Measurements from ENCODE around the gene GFI1. TPM values are rescaled to one million over a fixed set of nuclear protein-coding genes. Genes with fewer than 3 reads are reported as not detected.
A peak's percentile ranks its signal among the peaks of the same experiment; 100 is the strongest.
"Not testable (repeated sequence)": the region's sequence is repeated elsewhere in the genome, so short reads cannot be mapped to it uniquely, and the experiment has no call there.

GFI1 gene
- total and polyA plus RNA-seq, 8 donors: 0.32 to 2.0 (median 0.65) TPM

DNA sequence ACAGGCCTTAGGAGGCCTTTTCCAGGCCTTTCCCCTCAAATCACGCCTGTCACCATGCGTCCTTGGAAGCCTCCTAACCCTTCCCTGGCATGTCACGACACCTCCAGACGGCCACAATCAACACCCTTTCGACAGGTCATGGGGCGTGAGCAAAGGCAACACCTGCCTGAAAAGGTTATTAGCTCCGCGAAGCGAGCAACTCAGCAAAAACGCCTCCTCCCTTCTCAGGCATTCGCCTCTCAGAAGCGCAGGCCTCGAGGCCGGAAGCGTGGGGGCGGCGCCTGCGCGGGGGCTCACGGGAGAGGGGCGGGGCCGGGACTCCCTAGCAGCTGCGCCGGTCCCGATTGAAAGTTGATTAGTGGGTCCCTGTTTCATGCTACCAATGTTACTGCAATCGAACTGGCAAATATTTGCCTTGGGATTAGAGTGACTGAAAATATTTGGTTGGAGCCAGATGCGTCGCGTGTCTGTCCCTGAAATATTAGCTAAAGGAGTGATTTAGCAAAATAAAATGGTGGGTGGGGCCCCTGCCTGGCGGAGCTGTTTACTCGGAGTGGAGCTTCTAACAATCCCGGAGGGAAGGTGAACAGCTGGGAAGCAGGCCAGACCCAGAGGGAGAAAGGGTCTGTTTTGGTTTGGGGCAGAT is 44.9 kb downstream of the GFI1 start:
- Histone ChIP-seq H3K4me3 (no peak overlapping the region), H3K27ac (no peak overlapping the region), H3K9me3 (peaks cover 0 to under 1% of the 10 kb centered on the region in 2 donors), H3K4me1 (no peaks in the 10 kb centered on the region), H3K36me3 (no peaks in the 10 kb centered on the region), H3K27me3 (no peaks in the 10 kb centered on the region)
- intact Hi-C loops (cut with DNase I): no loop called here
- ATAC-seq (peak; percentile 17), DNase-seq (no peak)
- TF ChIP-seq, protein P1, sequence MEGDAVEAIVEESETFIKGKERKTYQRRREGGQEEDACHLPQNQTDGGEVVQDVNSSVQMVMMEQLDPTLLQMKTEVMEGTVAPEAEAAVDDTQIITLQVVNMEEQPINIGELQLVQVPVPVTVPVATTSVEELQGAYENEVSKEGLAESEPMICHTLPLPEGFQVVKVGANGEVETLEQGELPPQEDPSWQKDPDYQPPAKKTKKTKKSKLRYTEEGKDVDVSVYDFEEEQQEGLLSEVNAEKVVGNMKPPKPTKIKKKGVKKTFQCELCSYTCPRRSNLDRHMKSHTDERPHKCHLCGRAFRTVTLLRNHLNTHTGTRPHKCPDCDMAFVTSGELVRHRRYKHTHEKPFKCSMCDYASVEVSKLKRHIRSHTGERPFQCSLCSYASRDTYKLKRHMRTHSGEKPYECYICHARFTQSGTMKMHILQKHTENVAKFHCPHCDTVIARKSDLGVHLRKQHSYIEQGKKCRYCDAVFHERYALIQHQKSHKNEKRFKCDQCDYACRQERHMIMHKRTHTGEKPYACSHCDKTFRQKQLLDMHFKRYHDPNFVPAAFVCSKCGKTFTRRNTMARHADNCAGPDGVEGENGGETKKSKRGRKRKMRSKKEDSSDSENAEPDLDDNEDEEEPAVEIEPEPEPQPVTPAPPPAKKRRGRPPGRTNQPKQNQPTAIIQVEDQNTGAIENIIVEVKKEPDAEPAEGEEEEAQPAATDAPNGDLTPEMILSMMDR (IDR thresholded peaks at IDR 0.05): no peak

DNA sequence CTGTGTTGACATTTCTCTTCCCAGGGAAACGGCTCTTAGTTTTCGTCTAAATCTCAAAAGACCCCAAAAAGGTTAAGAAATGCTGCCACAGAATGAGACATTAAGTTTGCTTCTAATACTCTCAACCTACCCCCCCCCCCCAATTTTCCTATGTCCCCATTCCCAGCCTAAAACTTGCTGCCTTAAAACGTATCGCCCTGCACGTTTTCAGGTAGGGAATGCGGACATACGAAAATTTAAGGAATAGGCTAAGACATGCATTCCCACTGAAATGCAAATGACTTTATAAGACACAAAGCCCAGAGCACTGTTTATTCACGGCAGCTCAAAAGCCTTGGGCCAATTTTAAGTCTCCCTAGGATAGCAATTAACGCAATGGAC is 45.4 kb downstream of the GFI1 start:
- Histone ChIP-seq H3K27me3 (no peaks in the 10 kb centered on the region), H3K4me1 (no peaks in the 10 kb centered on the region), H3K9me3 (peaks cover 0 to 6% of the 10 kb centered on the region in 2 donors), H3K4me3 (no peak overlapping the region), H3K27ac (no peak overlapping the region), H3K36me3 (no peaks in the 10 kb centered on the region)
- ATAC-seq (no peak), DNase-seq (no peak)
- intact Hi-C loops (cut with DNase I): no loop called here
- TF ChIP-seq, protein P1 (IDR thresholded peaks at IDR 0.05): no peak

DNA sequence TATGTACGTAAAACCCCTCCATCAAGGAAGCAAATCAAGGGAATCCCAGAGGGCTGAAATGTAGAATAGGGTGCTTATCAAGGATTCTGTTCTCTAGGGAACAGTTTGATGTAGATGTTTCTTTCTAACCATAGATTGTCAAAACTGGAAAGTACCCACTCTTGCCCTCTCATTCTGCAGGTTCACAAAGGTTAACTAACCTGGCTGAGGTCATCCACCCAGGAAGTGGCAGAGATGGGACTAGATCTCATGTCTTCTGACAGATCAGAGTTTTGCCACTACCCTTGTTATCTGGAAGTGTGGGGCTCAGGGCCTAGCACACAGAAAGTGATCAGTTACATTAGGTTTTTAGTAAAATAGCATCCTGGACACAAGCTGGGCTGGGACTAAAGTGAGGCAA is 47.4 kb downstream of the GFI1 start:
- no peak for DNase-seq
- Histone ChIP-seq H3K27me3 (no peaks in the 10 kb centered on the region), H3K36me3 (no peaks in the 10 kb centered on the region), H3K4me1 (no peaks in the 10 kb centered on the region), H3K4me3 (no peak overlapping the region), H3K27ac (no peak overlapping the region), H3K9me3 (peaks cover 0 to 10% of the 10 kb centered on the region in 2 donors)
- ATAC-seq: no peak
- intact Hi-C loops (cut with DNase I): no loop called here
- TF ChIP-seq, protein P1 (IDR thresholded peaks at IDR 0.05): no peak

DNA sequence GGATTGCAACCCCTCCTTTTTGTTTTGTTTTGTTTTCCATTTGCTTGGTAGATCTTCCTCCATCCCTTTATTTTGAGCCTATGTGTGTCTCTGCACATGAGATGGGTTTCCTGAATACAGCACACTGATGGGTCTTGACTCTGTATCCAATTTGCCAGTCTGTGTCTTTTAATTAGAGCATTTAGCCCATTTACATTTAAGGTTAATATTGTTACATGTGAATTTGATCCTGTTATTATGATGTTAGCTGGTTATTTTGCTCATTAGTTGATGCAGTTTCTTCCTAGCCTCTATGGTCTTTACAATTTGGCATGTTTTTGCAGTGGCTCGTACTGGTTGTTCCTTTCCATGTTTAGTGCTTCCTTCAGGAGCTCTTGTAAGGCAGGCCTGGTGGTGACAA is 52.2 kb downstream of the GFI1 start:
- H3K4me3 ChIP-seq; intact Hi-C loops (cut with DNase I): not testable (repeated sequence)

DNA sequence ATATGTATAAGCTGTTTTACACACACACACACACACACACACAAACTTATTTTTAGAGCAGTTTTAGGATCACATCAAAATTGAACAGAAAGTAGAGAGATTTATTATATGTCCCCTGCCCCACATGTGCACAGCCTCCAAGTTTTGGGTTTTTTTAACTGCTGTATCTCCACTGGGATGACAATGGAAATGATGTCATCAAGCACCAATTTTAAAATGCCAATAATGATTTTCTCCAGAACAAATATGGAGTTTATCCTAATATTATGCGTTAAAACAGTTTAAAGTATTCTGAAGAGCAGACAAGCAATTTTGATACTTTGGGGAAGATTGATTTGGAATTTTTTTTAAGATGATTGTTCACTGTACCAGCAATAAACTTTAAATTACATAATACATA is 56.7 kb downstream of the GFI1 start:
- Histone ChIP-seq H3K9me3 (peaks cover 0 to 3% of the 10 kb centered on the region in 2 donors), H3K4me3 (no peak overlapping the region), H3K27me3 (no peaks in the 10 kb centered on the region), H3K36me3 (no peaks in the 10 kb centered on the region), H3K4me1 (no peaks in the 10 kb centered on the region), H3K27ac (no peak overlapping the region)
- DNase-seq: no peak
- intact Hi-C loops (cut with DNase I): no loop called here
- TF ChIP-seq, protein P1 (IDR thresholded peaks at IDR 0.05): no peak
- ATAC-seq: no peak

More for the DNA sequence above, 52.2 kb downstream of the GFI1 start:
- H3K36me3 ChIP-seq, H3K27ac ChIP-seq, DNase-seq, H3K4me1 ChIP-seq, H3K27me3 ChIP-seq, ATAC-seq: not testable (repeated sequence)
- peaks cover 0 to 13% of the 10 kb centered on the region in 2 donors for H3K9me3 ChIP-seq

DNA sequence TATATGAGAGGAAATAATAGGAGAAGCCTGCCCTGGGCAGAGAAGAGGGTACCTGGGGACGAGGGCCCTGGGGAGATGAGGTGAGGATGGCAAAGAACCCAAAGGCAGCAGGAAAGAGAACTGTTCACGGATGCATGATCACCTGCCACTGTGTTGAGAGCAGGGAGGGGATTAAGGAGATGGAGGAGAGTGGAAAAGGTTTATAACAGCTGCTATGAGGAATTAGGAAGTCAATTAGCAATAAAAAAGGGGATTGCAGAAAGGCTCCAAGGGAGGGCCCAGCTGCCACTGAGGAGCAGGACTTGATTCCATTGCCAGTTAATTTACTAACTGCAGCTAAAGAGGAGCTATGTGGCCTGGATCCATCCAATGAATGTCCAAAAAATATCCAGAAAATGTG is 61.1 kb downstream of the GFI1 start:
- Histone ChIP-seq H3K4me3 (no peak overlapping the region), H3K4me1 (no peaks in the 10 kb centered on the region), H3K9me3 (no peaks in the 10 kb centered on the region), H3K36me3 (no peaks in the 10 kb centered on the region), H3K27me3 (no peaks in the 10 kb centered on the region), H3K27ac (no peak overlapping the region)
- DNase-seq (no peak), ATAC-seq (no peak)
- intact Hi-C loops (cut with DNase I): no loop called here
- TF ChIP-seq, protein P1 (IDR thresholded peaks at IDR 0.05): no peak
